ENCODE measurements around the gene SEL1L.

GRCh38 chr14:81536241-81536771, 2.7 kb upstream of the SEL1L start:
- TF ChIP-seq CTCF (IDR thresholded peaks at IDR 0.05) = no peak
- no peak for TF ChIP-seq POLR2A (IDR thresholded peaks at IDR 0.05)

Measured in ovary (tissue), 3 donors.